OCI-LY3 (cell line): ENCODE data around the gene ESRRA.

Experiments used
- EZH2phosphoT487 ChIP-seq: fragments of 200-600 bp; shearing (Covaris generic); IDR thresholded peaks from 2 replicates; pipeline ENCODE4 v1.6.1; 2018; ENCODE audit warnings: antibody characterized with exemption, mixed run types, low read depth
- TF ChIP-seq, protein P1 (sequence below): fragments of 200-600, 300-600 bp; sonication (generic); IDR thresholded peaks from 2 replicates; pipeline ENCODE4 v1.5.1; 2014; ENCODE audit warnings: antibody characterized with exemption, low read length, low read depth

DNA sequence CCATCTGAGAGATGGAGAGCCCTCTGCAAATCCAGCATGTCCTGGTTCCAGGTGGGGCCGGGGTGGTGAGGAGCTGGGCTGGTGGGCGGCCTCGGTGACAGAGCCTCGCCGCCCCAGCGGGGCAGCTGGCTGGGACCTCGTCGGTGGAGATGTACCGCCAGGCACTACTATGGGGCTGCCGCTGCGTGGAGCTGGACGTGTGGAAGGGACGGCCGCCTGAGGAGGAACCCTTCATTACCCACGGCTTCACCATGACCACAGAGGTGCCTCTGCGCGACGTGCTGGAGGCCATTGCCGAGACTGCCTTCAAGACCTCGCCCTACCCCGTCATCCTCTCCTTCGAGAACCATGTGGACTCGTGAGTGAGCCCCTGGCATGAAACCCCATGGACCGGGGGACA lies 47.0 kb upstream of the ESRRA start:
- TF ChIP-seq, protein P1, sequence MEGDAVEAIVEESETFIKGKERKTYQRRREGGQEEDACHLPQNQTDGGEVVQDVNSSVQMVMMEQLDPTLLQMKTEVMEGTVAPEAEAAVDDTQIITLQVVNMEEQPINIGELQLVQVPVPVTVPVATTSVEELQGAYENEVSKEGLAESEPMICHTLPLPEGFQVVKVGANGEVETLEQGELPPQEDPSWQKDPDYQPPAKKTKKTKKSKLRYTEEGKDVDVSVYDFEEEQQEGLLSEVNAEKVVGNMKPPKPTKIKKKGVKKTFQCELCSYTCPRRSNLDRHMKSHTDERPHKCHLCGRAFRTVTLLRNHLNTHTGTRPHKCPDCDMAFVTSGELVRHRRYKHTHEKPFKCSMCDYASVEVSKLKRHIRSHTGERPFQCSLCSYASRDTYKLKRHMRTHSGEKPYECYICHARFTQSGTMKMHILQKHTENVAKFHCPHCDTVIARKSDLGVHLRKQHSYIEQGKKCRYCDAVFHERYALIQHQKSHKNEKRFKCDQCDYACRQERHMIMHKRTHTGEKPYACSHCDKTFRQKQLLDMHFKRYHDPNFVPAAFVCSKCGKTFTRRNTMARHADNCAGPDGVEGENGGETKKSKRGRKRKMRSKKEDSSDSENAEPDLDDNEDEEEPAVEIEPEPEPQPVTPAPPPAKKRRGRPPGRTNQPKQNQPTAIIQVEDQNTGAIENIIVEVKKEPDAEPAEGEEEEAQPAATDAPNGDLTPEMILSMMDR: no peak
- TF ChIP-seq EZH2phosphoT487: no peak
